RWPE1 (cell line): Measurements from ENCODE around the gene ATXN7L3.

ENCODE experiments used
- CTCF ChIA-PET: fragments of 350-600 bp; sonication (Branson Sonifier 250); formaldehyde crosslinking; extraction: SDS; loops from one replicate; lab custom pipeline; 2021; lab: Yijun Ruan, JAX
- POLR2A ChIA-PET: fragments of 400-600 bp; formaldehyde crosslinking; extraction: SDS; loops from one replicate; lab custom pipeline; 2020; ENCODE audit warnings: antibody characterized with exemption; ENCODE audit not compliant: low non-redundant PET; lab: Yijun Ruan, JAX
- DNase-seq: peaks from one replicate; pipeline ENCODE4 v3.0.0; 2012; ENCODE audit warnings: low spot score
- H3K27ac ChIP-seq: fragments of 450-650 bp; 2 replicates; pipeline ENCODE4 v1.5.1; 2017
- TF ChIP-seq, protein P1 (sequence below): fragments of 450-650 bp; conservative IDR thresholded peaks from 2 replicates; pipeline ENCODE4 v1.5.1; 2017; ENCODE audit warnings: low read depth, mild to moderate bottlenecking

Gene ATXN7L3

GRCh38 chr17:44170499-44171201 is 29.0 kb downstream of the ATXN7L3 start, which contains the start of gene ASB16:
ASB16 (plus strand) TSS chr17:44170704; CDS start chr17:44170790, 86 bp downstream.
- POLR2A ChIA-PET, result no interaction called here
- DNase-seq, result no peak

DNA sequence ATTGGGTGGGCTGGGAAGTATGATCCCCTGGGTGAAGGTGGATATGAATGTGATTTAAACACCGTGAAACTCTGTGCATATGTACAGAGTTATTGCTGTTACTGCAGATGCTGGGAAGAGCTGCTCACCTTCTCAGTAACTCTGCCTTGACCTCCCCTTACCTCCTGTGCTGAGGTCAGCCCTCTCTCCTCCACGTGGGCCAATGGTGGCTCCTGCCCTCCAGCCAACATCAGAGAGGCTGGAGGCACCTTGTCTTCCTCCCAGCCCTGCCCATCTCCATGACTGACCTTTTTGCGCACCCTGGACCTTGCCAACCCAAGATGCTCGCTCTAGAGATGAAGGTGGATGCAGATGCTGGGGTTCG is 29.6 kb downstream of the ATXN7L3 start:
- CTCF ChIA-PET, result interaction anchor here (0.6 kb wide), 1 partner anchor 116 kb away, joined by 3 read pairs; no protein-coding TSS in a partner anchor

More at GRCh38 chr17:44170499-44171201, 29.0 kb downstream of the ATXN7L3 start, which contains the start of gene ASB16:
- H3K27ac ChIP-seq, result no peak within 1 kb of the TSS
- CTCF ChIA-PET, result no interaction called here
- TF ChIP-seq, protein P1, sequence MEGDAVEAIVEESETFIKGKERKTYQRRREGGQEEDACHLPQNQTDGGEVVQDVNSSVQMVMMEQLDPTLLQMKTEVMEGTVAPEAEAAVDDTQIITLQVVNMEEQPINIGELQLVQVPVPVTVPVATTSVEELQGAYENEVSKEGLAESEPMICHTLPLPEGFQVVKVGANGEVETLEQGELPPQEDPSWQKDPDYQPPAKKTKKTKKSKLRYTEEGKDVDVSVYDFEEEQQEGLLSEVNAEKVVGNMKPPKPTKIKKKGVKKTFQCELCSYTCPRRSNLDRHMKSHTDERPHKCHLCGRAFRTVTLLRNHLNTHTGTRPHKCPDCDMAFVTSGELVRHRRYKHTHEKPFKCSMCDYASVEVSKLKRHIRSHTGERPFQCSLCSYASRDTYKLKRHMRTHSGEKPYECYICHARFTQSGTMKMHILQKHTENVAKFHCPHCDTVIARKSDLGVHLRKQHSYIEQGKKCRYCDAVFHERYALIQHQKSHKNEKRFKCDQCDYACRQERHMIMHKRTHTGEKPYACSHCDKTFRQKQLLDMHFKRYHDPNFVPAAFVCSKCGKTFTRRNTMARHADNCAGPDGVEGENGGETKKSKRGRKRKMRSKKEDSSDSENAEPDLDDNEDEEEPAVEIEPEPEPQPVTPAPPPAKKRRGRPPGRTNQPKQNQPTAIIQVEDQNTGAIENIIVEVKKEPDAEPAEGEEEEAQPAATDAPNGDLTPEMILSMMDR, result no peak

DNA sequence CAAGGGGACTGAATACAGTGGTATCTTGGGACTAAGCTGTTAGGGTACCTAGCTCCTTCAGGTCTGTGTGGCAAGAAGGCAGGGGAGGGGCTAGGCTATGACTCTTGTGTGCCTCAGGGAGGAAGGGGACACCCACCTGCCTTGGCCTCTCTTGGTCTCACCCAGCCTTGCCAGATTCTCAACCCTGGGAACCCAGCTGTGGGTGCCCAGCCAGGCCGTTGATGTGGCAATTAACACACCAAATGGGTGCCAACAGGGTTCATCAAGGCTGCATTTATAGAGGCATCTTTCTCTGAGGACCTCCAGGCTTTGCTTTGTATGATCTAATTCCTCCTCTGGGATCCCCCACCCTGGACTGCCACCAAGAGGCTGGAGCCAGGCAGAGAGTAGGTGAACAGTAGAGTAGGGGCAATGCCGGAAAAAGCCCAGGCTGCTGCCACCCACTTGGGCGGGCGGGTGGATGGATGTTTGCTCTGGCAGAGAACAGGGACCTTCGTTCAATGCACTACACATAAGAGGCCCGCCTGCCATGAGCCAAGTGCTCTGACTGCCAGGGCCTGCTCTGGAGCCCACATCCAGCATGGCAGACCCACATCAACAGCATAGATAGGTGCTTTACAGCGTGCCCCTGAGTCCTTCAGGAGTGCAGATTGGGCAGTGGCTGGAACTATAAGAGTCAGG is 32.4 kb downstream of the ATXN7L3 start:
- TF ChIP-seq, protein P1, result no peak
- peak overlapping the region; percentile 39 for H3K27ac ChIP-seq
- ChIA-PET CTCF (interaction anchor here (0.6 to 0.9 kb wide), 2 partner anchors 126 to 203 kb away, joined by 3 to 4 read pairs; no protein-coding TSS in a partner anchor), POLR2A (no interaction called here)
- no peak for DNase-seq

More for the DNA sequence above, 29.6 kb downstream of the ATXN7L3 start:
- no peak overlapping the region for H3K27ac ChIP-seq
- TF ChIP-seq, protein P1, result no peak
- POLR2A ChIA-PET, result no interaction called here
- DNase-seq, result no peak

DNA sequence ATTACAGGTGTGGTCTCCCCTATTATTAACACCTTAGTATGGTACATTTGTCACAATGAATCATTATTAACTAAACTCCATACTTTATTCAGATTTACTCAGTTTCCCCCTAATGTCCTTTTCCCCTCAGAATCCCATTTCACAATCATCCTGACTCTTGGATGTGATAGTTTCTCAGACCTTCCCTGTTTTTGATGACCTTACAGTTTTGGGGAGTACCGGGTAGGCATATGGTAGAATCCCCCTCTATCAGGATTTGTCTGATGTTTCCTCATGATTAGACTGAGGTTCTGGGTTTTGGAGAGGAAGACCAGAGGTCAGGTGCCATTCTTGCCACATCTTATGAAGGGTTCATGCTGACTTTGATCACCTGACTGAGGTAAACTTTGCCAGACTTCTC is 35.2 kb downstream of the ATXN7L3 start:
- no peak overlapping the region for H3K27ac ChIP-seq
- CTCF ChIA-PET, result interaction anchor here (0.7 kb wide), 1 partner anchor 53 kb away, joined by 3 read pairs; no protein-coding TSS in a partner anchor
- no peak for DNase-seq
- POLR2A ChIA-PET, result no interaction called here
- TF ChIP-seq, protein P1, result no peak

DNA sequence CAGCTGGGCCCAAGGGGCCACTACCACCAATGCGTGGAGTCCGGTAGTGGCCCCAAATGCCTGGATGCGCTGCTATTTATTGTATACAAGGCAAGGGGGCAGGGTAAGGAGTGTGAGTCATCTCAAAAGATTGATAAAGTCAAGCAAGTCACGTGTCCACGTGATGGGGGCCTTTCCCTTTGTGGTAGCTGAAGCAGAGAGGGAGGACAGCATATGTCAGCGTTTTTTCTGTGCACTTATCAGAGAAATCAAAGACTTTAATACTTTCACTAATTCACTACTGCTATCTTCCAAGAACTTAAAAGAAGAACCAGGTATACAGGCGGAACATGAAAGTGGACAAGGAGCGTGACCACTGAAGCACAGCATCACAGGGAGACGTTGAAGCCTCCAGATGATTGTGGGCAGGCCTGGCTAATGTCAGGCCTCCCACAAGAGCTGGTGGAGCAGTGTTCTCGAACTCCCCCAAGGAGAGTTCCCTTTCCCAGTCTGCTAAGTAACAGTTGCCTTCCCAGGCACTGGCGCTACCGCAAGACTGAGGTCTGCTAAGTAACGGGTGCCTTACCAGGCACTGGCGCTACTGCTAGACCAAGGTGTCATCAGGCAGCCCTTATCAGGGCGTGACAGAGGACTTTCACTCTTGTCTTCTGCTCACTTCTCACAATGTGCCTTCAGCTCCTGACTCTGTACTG is 40.0 kb downstream of the ATXN7L3 start:
- TF ChIP-seq, protein P1, result no peak
- ChIA-PET CTCF (interaction anchor here (0.6 kb wide), 1 partner anchor 186 kb away, joined by 3 read pairs; no protein-coding TSS in a partner anchor), POLR2A (no interaction called here)
- no peak overlapping the region for H3K27ac ChIP-seq
- DNase-seq, result no peak

- peak overlapping the region; percentile 9; the same call in 1 of the 2 replicates for H3K27ac ChIP-seq
- no peak for DNase-seq
- TF ChIP-seq, protein P1, result no peak
- ChIA-PET POLR2A (no interaction called here), CTCF (interaction anchor here (0.7 kb wide), 1 partner anchor 522 kb away, joined by 3 read pairs; no protein-coding TSS in a partner anchor)
These were observed 44.2 kb downstream of the ATXN7L3 start for GRCh38 chr17:44155488-44155887.
